Loucy (cell line): ENCODE measurements around the gene EGLN1.

ENCODE experiments used
- H2AFZ ChIP-seq: fragments of 200-600 bp; sonication (generic); 2 replicates; pipeline ENCODE4 v1.6.0; 2016; ENCODE audit warnings: antibody characterized with exemption, mild to moderate bottlenecking, low read length, moderate library complexity
- H3F3A ChIP-seq: fragments of 200-600 bp; 2 replicates; pipeline ENCODE4 v1.6.0; 2016; ENCODE audit warnings: antibody characterized with exemption, low read depth, mild to moderate bottlenecking
- H3K27me3 ChIP-seq: fragments of 200-600 bp; sonication (generic); 2 replicates; pipeline ENCODE4 v1.6.1; 2014; ENCODE audit warnings: low read length, mild to moderate bottlenecking; ENCODE audit not compliant: insufficient read depth, poor library complexity, severe bottlenecking
- H3K36me3 ChIP-seq: fragments of 200-600 bp; sonication (generic); 2 replicates; pipeline ENCODE4 v1.6.1; 2016; ENCODE audit warnings: low read length; ENCODE audit not compliant: insufficient read depth
- H3K4me1 ChIP-seq: fragments of 200-600 bp; sonication (generic); 2 replicates; pipeline ENCODE4 v1.5.1; 2014; ENCODE audit warnings: low read length, mild to moderate bottlenecking; ENCODE audit not compliant: insufficient read depth, poor library complexity, severe bottlenecking
- H3K4me2 ChIP-seq: fragments of 200-600 bp; sonication (generic); 2 replicates; pipeline ENCODE4 v1.6.0; 2014; ENCODE audit warnings: antibody characterized with exemption, low read length, low read depth, mild to moderate bottlenecking; ENCODE audit not compliant: poor library complexity, severe bottlenecking
- H3K4me3 ChIP-seq: fragments of 200-600 bp; sonication (generic); 2 replicates; pipeline ENCODE4 v1.5.1; 2014; ENCODE audit warnings: low read length, mild to moderate bottlenecking, mixed read lengths; ENCODE audit not compliant: poor library complexity, severe bottlenecking
- H3K79me2 ChIP-seq: fragments of 200-600 bp; sonication (generic); 2 replicates; pipeline ENCODE4 v1.6.1; 2014; ENCODE audit warnings: low read length; ENCODE audit not compliant: insufficient read depth
- H3K9ac ChIP-seq: fragments of 200-600 bp; sonication (generic); 2 replicates; pipeline ENCODE4 v1.6.0; 2014; ENCODE audit warnings: mild to moderate bottlenecking, low read depth, low read length, moderate library complexity; ENCODE audit not compliant: poor library complexity, severe bottlenecking
- H3K9me2 ChIP-seq: fragments of 200-600 bp; sonication (generic); replicated peaks from 2 replicates; pipeline ENCODE4 v1.6.1; 2016; ENCODE audit warnings: low read depth, low read length, mixed read lengths
- H3K9me3 ChIP-seq: fragments of 200-600 bp; sonication (generic); 2 replicates; pipeline ENCODE4 v1.6.1; 2014; ENCODE audit warnings: mild to moderate bottlenecking, antibody characterized with exemption, low read length, low read depth; ENCODE audit not compliant: insufficient read depth
- H4K20me1 ChIP-seq: fragments of 200-600 bp; sonication (generic); 2 replicates; pipeline ENCODE4 v1.6.0; 2014; ENCODE audit warnings: antibody characterized with exemption, low read length, mild to moderate bottlenecking; ENCODE audit not compliant: insufficient read depth, poor library complexity, severe bottlenecking
- EZH2phosphoT487 ChIP-seq: fragments of 200-600 bp; IDR thresholded peaks from 2 replicates; pipeline ENCODE4 v1.6.1; 2018; ENCODE audit warnings: antibody characterized with exemption, mild to moderate bottlenecking, moderate library complexity, borderline replicate concordance
- TF ChIP-seq, protein P1 (sequence below): fragments of 200-600 bp; sonication (generic); conservative IDR thresholded peaks from 2 replicates; pipeline ENCODE4 v1.5.1; 2014; ENCODE audit warnings: mild to moderate bottlenecking, antibody characterized with exemption, low read length

The EGLN1 gene

DNA sequence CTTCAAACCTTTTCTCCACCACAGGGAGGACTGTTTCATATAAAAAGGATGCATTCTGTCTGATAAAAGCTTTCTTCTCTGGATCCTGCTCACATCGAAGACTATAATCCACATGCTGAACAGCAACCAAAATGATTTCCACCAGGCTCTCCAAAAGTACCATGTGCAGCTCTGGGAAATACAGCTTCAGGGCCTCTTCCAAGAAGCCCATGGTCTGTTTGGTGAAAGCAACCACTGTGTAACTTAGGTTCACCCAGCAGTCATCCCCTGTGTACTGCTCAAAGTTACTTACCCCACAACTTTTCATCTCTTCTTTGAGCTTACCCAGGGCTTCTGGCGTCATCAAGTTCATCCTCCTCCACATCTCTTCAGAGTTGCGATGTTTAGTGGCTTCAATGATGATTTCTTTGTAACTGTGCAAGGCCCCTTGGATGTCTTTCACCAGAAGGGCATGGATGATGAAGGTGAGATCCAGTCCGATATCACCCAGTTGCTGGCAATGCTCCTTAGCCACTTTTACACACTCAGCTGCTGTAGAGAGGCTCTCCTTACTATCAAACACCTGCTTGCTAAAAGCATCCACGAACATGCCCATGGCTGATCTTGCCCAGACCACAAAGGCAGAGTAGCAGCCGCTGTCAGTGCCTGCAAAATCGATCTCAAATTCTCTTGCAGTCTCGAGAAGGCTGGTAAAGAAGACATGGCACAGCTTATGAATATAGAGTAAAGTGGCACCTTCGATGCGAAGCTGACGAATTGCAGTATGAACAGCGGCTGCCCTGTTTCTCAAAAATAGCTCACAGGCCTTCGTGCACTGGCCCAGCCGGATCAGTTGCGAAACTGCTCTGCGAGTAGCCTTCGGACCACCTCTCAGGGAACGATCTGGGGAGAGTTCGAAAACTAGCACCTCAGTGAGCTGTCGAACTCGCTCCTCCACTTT, 86.2 kb downstream of the EGLN1 start:
- peak overlapping the region; percentile 92 for H3K4me3 ChIP-seq
- no peaks in the 10 kb centered on the region; the same call in 1 of the 2 replicates for H3F3A ChIP-seq
- H3K9ac ChIP-seq: peak overlapping the region; percentile 88
- no peak overlapping the region for H2AFZ ChIP-seq
- H3K9me2 ChIP-seq: no peaks in the 10 kb centered on the region
- no peaks in the 10 kb centered on the region for H3K36me3 ChIP-seq
- H3K79me2 ChIP-seq: peaks cover 79% of the 10 kb centered on the region
- H4K20me1 ChIP-seq: peaks cover 55% of the 10 kb centered on the region
- H3K4me1 ChIP-seq: peaks cover 56% of the 10 kb centered on the region
- H3K27me3 ChIP-seq: no peaks in the 10 kb centered on the region
- peak overlapping the region; percentile 87 for H3K4me2 ChIP-seq
- H3K9me3 ChIP-seq: no peaks in the 10 kb centered on the region
- no peak for TF ChIP-seq EZH2phosphoT487
- TF ChIP-seq, protein P1, sequence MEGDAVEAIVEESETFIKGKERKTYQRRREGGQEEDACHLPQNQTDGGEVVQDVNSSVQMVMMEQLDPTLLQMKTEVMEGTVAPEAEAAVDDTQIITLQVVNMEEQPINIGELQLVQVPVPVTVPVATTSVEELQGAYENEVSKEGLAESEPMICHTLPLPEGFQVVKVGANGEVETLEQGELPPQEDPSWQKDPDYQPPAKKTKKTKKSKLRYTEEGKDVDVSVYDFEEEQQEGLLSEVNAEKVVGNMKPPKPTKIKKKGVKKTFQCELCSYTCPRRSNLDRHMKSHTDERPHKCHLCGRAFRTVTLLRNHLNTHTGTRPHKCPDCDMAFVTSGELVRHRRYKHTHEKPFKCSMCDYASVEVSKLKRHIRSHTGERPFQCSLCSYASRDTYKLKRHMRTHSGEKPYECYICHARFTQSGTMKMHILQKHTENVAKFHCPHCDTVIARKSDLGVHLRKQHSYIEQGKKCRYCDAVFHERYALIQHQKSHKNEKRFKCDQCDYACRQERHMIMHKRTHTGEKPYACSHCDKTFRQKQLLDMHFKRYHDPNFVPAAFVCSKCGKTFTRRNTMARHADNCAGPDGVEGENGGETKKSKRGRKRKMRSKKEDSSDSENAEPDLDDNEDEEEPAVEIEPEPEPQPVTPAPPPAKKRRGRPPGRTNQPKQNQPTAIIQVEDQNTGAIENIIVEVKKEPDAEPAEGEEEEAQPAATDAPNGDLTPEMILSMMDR: no peak

DNA sequence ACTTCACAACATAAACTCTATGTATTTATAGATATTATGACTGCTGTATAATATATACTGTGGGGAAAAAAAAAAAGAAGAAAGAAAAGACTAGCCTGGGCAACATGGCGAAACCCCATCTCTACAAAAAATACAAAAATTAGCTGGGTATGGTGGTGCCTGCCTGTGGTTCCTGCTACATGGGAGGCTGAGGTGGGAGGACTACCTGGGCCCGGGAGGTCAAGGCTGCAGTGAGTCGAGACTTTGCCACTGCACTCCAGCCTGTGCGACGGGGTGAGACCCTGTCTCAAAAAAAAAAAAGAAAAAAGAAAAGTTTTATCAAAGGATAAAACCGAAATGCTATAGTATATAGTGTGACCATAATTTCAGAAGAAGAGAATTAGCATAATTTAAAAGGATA, 87.1 kb downstream of the EGLN1 start:
- H3K9me2 ChIP-seq: no peaks in the 10 kb centered on the region
- TF ChIP-seq EZH2phosphoT487: no peak
- TF ChIP-seq, protein P1: no peak
- H3K9me3 ChIP-seq: no peaks in the 10 kb centered on the region
- peak overlapping the region; percentile 87 for H3K4me2 ChIP-seq
- H4K20me1 ChIP-seq: peaks cover 55% of the 10 kb centered on the region
- no peaks in the 10 kb centered on the region for H3K27me3 ChIP-seq
- H3K36me3 ChIP-seq: no peaks in the 10 kb centered on the region
- H3F3A ChIP-seq: no peaks in the 10 kb centered on the region; the same call in 1 of the 2 replicates
- peaks cover 48% of the 10 kb centered on the region for H3K4me1 ChIP-seq
- no peak overlapping the region for H2AFZ ChIP-seq
- H3K4me3 ChIP-seq: peak overlapping the region; percentile 92
- H3K79me2 ChIP-seq: peaks cover 69% of the 10 kb centered on the region
- peak overlapping the region; percentile 88 for H3K9ac ChIP-seq

DNA sequence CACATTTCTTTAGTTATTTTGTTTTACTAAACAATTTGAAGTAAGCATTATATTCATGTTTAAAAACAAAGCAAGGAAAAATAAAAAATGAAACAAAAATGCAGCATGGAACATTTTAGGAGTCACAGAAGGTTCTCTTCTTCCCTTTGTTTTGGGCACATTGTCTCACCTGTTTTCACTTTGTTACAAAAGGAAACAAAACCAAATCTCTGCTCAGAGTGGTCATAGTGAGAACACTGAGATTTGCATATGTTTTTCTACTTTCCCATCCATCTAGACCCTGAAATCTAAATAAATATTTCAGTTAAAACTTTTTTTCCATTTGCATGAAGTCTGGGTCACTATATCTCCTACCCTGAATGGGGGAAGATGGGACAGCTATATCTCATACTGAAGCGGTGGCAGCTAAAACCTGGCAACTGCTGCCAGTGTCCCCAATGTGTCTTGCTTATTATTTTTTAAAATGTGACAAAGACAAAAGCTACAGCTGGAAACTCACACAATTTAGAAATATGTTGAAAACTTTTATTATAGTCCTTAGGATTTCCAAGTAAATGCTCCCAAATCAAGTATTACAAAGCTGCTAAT, 87.9 kb downstream of the EGLN1 start:
- peak overlapping the region; percentile 87 for H3K4me2 ChIP-seq
- peaks cover 52% of the 10 kb centered on the region for H4K20me1 ChIP-seq
- H3K9ac ChIP-seq: peak overlapping the region; percentile 88

More for the DNA sequence above, 87.9 kb downstream of the EGLN1 start:
- Histone ChIP-seq H3K27me3 (no peaks in the 10 kb centered on the region), H3K9me3 (no peaks in the 10 kb centered on the region), H3K79me2 (peaks cover 61% of the 10 kb centered on the region), H3K9me2 (no peaks in the 10 kb centered on the region), H3K36me3 (no peaks in the 10 kb centered on the region), H3K4me3 (peak overlapping the region; percentile 92), H3F3A (no peaks in the 10 kb centered on the region; the same call in 1 of the 2 replicates), H3K4me1 (peaks cover 41% of the 10 kb centered on the region), H2AFZ (no peak overlapping the region)
- TF ChIP-seq EZH2phosphoT487: no peak
- TF ChIP-seq, protein P1: no peak
